ENCODE measurements around the gene ZMYM2. TPM values are rescaled to one million over a fixed set of nuclear protein-coding genes. Genes with fewer than 3 reads are reported as not detected.

The ZMYM2 gene
- total RNA-seq, 2 donors from 2014 or later = 49.0 to 55.4 TPM

DNA sequence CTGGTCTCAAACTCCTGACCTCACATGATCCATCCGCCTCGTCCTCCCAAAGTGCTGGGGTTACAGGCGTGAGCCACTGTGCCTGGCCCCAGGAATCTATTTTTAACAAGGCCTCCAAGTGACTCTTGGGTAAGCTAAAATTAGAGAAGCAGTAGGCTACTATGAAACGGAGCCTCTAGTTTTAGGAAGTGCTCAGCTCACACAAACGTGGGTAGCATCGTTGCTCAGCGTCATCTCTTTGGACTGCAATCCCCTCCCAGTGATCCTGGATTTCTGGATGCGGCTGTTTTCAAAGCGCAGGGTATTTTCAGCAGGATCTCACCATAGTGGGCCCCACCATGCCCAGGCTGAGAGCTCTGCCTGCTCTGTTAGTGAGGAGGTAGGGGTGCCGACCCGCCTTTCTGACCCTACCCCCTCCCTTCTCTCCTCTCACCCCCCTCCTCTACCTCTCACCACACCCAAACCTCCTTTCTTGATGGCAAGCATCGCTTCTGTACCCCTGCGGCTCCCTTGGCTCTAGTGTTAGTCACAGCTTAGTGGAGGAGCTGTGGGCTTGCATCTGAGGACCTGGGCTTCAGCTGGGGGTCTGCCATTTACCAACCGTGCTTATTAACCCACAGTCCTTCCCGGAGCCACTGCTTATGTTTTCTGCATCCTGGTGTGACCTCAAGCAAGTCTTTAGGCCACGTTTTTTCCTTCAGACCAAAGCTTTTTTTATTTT is 168.2 kb downstream of the ZMYM2 start:
- ATAC-seq (peak in 1 of 2 donors; percentile 43), DNase-seq (no peak)
- intact Hi-C loops (cut with DNase I) = loop anchor here in 1 of 2 donors (2.0 kb wide), 1 partner anchor 34 kb away; the partner anchor contains the start of gene GJA3

GRCh38 chr13:20127262-20127561 is 168.7 kb downstream of the ZMYM2 start:
- no peak for DNase-seq
- ATAC-seq = peak in 1 of 2 donors; percentile 17
- intact Hi-C loops (cut with DNase I) = loop anchor here in 1 of 2 donors (2.0 kb wide), 1 partner anchor 34 kb away; the partner anchor contains the start of gene GJA3

- intact Hi-C loops (cut with DNase I) = loop anchor here in 1 of 2 donors (2.0 kb wide), 1 partner anchor 33 kb away; the partner anchor contains the start of gene GJA3
- ATAC-seq (peak; percentile 87 to 89), DNase-seq (peak; percentile 75)
These were observed 169.3 kb downstream of the ZMYM2 start for GRCh38 chr13:20127562-20128458.

DNA sequence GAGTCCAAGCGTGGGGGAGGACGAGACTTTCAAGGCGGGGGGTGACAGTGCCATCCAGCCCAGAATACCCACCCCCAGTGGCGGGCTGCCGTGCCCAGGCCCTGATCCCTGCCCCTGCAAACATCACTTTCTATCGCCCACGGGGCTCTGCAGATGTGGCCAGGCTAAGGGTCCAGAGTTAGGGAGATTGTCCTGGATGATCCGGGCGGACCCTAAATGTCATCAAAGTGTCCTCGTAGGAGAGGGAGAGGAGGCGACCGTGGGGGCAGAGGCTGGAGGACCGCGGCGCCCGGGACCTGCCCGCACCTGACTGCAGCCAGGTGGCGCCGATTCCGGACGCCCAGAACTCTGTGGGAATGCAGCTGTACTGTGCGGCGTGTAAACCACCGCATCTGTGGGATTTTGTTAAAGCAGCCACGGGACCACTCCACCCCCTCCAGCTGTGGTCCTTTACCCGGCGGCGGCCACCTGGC is 170.0 kb downstream of the ZMYM2 start:
- ATAC-seq (peak; percentile 22 to 35), DNase-seq (no peak)
- intact Hi-C loops (cut with DNase I) = no loop called here

- DNase-seq (no peak), ATAC-seq (no peak)
- intact Hi-C loops (cut with DNase I) = no loop called here
These were observed 170.5 kb downstream of the ZMYM2 start for GRCh38 chr13:20129076-20129475.

GRCh38 chr13:20130012-20130411 is 171.5 kb downstream of the ZMYM2 start:
- intact Hi-C loops (cut with DNase I) = no loop called here

DNA sequence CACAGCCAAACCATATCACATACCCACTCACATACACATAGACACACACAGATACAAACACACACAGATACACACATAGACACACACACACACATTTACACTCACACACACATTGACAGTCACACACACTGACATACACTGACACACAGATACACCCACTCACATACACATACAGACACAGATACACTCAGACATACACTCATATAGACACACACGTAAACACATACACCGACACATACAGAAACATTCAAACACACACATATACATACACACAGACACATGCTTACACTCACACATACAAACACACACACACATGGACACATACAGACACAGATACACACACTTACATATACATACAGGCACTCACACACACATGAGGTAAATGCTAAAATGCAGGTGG is 172.1 kb downstream of the ZMYM2 start:
- intact Hi-C loops (cut with DNase I) = no loop called here

More at GRCh38 chr13:20130012-20130411, 171.5 kb downstream of the ZMYM2 start:
- ATAC-seq = no peak
- no peak for DNase-seq

GRCh38 chr13:20131057-20131832 is 172.7 kb downstream of the ZMYM2 start:
- ATAC-seq = no peak
- no peak for DNase-seq
- intact Hi-C loops (cut with DNase I) = no loop called here

More for the DNA sequence above, 172.1 kb downstream of the ZMYM2 start:
- ATAC-seq (no peak), DNase-seq (no peak)

DNA sequence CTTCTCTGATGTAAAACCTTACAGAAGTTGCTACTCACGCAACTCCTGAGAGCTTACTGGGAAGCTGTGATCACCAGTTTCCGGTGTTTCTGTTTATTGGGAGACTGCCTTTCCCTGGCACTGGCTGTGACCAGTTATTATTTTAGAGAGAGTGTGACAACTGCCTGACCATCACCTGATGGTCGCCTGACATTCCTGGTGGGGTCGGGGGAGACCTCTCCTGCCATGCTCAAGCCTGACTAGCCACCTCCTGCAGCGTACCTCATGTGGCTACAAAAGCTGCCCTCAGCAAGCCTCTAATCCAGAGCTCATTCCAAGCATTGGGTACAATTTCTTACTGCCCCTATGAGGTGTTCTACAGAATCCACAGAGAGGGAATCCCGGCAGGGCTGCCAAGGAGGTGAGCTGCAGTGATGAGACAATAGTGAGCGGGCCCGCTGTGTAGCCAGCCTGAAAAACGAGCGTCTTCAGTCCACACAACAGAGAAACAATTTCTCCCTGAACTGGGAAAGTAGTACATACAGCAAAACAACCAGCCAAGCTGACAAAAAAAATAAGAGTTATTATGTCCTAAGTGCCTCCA is 173.6 kb downstream of the ZMYM2 start:
- DNase-seq (no peak), ATAC-seq (no peak)
- intact Hi-C loops (cut with DNase I) = no loop called here

- DNase-seq = no peak
- no peak for ATAC-seq
- intact Hi-C loops (cut with DNase I) = no loop called here
These were observed 176.2 kb downstream of the ZMYM2 start for GRCh38 chr13:20134732-20135131.

GRCh38 chr13:20136781-20137703 is 178.5 kb downstream of the ZMYM2 start:
- ATAC-seq (peak in 1 of 2 donors; percentile 11), DNase-seq (no peak)
- intact Hi-C loops (cut with DNase I) = no loop called here

- intact Hi-C loops (cut with DNase I) = no loop called here
- ATAC-seq (no peak), DNase-seq (no peak)
These were observed 179.3 kb downstream of the ZMYM2 start for GRCh38 chr13:20137875-20138274.

DNA sequence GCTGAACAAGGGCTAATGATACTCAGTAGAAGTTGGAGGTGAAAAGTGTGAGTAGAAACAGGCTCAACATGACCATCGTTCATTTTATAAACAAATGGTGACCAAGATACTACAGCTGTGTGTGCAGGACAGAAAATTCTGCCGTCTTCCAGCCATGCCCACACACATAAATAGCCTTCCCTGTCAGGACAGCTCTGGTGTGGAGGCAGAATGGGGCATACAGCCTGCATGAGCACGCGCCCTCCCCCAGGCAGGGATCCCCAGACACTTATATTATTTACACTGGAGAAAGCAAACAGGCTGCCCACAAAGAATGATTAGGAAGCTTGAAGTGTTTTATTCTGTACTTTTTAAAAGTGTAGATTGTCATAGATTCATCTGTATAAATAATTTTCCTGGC is 182.0 kb downstream of the ZMYM2 start:
- DNase-seq = no peak
- intact Hi-C loops (cut with DNase I) = no loop called here
- peak; percentile 46 to 58 for ATAC-seq

Other genes with a start within 250 kb of the ZMYM2 start
- gene PSPC1, start 175.8 kb upstream of the ZMYM2 start, total RNA-seq = 10 to 100 TPM; 21.8 to 27.1 TPM
- 1 to 10 TPM; 6.4 to 8.7 TPM for gene ZMYM5, start 95.1 kb upstream of the ZMYM2 start, total RNA-seq
- gene GJA3, start 202.3 kb downstream of the ZMYM2 start, total RNA-seq = 1 to 10 TPM; 6.2 to 8.0 TPM
- under 1 TPM in 1 of 2 donors, not detected in 1; 0.27 TPM for gene GJB2, start 234.2 kb downstream of the ZMYM2 start, total RNA-seq